ENCODE results near the gene GADD45G.

Gene GADD45G

DNA sequence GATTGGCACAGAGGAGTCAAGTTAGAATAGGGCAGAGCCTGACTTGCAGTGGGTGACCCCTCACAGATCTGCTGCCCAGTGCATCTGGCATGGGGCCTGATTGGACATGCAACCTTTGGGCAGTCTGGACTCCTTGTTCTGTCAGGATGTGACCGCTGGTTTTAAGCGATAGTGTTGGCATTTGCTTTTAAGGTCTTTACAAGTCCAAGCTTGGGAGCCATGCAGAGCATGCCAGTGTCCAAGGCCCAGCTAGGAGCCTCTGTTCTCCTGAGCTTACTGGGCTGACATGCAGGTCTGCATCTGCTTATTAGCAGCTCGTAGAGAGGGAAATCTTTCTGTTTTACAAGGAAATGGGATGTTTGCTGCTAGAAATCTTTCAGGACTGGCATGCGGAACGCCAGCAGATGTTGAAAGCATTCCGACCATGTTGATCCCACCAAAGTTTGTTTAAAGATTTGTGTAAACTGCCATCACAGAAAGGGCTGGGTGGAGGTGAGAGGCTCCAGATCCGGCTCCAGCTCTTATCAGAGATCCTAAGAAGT, 27.5 kb downstream of the GADD45G start:
- no peak for DNase-seq

DNA sequence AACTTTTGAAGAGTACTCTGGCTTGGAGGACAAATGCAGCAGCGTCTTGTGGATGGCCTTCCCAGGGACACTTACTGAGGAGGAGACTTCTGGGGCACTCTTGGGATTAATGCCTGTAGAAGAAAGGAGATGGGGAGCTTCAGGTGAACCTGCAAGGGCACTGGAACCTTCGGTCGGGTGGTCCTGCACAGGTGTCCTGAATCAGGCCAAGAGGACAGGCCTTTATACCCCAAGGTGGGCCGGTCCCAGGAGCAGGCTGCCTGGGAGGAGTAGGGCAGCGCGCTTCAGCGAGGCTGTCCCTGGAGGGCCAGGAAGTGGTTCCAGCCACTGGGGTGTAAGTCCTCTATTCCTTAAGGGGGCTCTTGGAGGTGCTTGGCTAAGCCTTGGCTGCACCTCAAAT, 27.9 kb downstream of the GADD45G start:
- DNase-seq = no peak

DNA sequence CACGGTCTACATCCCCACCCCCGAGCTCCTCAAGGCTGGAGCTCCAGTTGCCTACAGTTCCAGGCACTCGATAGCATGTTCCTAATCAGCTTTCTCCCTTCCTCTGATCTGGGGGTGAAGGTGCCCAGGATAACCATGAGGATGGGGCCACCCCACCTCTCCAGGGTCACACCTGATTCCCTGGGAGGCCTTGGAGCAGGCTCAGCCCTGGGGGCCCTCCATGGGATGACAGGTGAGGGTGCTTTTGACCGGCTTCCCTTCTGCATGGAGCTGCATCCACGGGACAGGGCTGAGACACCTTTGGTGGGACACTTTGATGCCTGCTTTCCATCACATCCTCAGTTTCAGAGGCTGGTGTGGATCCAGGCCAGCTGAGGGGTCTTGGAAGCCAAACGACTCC, 28.6 kb downstream of the GADD45G start:
- no peak for DNase-seq

DNA sequence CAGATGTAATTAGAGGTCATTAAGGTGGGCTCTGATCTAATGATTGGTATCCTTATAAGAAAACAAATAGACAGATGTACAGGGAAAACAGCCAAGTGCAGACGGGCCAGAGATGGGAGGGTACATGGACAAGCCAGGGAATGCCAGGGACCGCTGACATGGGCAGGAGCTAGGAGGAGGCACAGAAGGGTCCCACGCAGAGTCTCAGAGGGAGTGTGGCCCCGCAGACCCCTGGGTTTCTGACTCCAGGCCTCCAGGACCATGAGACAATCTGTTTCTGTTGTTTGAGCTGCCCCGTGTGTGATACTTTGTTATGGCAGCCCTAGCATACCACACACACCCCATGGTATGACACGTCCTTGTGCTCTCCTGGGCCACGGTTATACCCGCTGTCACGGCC, 29.1 kb downstream of the GADD45G start:
- DNase-seq = no peak

- no peak for DNase-seq
Observed at GRCh38 chr9:89634995-89635742, 30.4 kb downstream of the GADD45G start.

- DNase-seq = peak; percentile 67
Observed at GRCh38 chr9:89635816-89636215, 31.0 kb downstream of the GADD45G start.

GRCh38 chr9:89637787-89638186, 33.0 kb downstream of the GADD45G start:
- no peak for DNase-seq

DNA sequence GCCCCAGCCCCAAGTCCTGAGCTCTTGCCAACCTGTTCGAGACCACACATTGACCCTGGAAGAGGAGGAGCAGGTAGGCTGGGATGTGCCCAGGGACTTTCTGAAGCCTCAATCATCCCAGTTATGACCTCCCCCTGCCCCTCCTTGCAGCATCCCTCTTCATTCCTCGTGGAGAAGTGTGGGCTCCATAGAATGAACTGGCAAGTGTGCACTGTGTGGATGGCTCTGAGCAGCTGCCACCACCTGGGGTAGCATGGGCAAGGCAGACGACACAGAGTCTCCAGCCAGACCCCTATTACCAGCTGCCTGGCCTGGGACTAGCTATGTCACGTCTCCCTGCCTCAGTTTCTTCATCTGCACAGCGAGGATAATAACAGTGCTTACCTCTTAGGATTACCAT, 33.5 kb downstream of the GADD45G start:
- no peak for DNase-seq

DNA sequence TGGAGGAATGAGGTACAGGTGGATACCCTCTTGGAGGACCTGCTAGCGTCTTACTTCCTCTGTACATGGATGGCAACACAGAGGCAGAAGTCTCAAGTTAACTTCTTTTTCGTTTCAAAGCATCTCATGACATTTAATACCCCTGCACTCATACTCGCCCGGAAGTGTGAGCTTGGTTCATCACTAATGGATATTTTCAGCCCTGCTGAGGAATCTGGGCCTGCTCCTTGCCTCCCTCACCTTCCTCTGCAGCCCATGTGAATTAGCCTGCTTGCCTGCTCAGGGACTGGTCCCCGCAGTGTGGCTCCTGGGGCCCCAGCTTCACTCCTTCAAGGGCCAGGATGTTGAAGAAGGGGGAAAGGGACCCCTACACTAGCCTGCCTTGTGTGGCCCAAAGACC, 34.1 kb downstream of the GADD45G start:
- DNase-seq = no peak

DNA sequence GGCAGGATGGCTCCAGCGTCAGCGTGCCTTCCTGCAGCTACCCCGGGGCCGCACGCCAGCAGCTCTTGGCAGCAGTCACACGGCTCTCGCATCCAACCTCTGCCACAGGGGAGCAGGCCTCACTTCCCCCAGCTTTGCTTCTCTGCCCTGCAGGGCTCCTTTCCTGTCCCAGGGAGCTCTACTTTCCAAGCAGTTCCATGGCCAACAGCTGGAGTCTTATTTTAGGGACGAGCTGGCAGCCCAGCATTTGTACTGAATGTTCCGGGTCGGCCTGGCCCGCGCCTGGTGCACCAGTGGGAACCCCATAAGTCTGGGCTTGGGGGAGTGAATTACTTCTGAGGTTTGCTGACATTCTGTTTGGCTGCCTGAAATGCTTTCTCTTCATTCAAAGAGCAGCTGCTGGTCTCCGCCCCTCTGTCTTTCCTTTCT, 34.6 kb downstream of the GADD45G start:
- peak; percentile 36 for DNase-seq

- DNase-seq = no peak
Observed at GRCh38 chr9:89639961-89640360, 35.1 kb downstream of the GADD45G start.

- no peak for DNase-seq
Observed at GRCh38 chr9:89640361-89640760, 35.5 kb downstream of the GADD45G start.

DNA sequence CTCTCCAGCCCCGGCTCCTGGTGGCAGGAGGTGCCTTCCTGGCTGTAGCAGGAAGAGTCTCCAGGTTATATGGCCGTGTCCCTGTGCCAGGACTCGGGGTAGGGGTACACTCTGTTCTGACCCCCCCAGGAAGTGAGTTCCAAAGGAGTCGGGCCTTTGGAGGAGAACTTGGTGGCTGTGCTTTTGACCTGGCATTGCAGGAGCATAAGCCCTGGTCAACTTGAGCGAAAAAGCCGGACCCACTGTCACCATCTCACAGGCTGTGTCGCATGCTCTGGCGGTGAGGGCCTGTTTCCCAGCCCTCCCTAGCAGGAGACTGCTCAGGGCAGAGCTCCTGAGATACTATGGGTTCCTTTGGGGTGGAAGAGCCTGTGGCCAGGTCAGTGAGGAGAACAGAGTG, 36.0 kb downstream of the GADD45G start:
- DNase-seq = no peak

GRCh38 chr9:89641980-89642379, 37.2 kb downstream of the GADD45G start:
- no peak for DNase-seq

DNA sequence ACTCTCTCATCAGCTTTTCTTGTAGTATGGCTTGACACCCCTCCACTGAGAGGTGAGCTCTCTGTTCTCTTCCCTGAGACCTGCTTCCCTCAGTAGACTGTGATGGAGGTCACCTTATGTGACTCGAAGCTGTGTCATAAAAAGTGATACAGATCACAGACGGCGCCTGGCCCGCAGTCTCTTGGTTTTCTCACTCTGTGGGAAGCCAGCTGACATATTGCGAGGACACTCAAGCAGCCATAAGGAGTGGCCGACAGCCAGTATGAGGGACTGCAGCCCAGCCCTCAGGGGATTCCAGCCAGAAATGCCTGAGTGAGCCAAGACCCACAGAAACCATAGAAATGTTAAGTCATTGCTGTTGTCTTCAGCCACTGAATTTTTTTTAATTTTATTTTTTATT, 38.0 kb downstream of the GADD45G start:
- no peak for DNase-seq

DNA sequence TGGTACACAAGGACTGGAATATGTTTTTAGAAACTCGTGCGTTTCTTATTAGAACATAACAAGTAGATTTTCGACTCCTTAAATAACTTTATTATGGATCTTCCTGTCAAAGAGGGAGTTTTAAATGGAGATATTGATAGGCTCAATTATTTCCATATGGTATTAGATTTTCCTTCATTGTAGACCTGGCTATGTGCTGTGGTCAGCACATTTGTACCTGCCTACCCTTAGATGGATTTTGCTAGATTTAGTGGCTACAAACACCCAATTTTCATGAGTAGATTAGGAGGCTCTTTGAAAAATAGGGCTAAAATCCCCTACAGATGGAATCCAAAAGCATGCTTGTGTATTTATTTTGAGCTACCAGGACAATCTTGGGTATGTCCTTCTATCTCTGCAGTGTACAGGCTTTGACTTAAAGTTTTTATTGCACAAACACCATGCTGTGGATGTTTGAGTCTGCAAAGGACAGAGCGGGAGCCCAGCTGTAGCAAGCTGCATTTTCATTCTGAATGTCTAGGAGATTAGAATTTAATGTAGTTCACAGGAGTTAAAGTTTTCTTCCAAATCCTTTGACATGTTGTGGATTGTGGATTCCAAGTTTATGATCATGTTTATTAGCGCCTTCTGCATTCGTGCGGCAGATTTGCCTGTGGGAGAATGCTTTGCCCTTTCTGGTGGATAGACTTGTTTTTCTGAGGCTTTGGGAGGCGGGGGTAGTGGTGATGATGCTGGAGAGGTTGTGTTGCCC, 41.6 kb downstream of the GADD45G start:
- no peak for DNase-seq

- no peak for DNase-seq
Observed at GRCh38 chr9:89647366-89648128, 42.7 kb downstream of the GADD45G start.

- DNase-seq = no peak
Observed at GRCh38 chr9:89648247-89649000, 43.6 kb downstream of the GADD45G start.

DNA sequence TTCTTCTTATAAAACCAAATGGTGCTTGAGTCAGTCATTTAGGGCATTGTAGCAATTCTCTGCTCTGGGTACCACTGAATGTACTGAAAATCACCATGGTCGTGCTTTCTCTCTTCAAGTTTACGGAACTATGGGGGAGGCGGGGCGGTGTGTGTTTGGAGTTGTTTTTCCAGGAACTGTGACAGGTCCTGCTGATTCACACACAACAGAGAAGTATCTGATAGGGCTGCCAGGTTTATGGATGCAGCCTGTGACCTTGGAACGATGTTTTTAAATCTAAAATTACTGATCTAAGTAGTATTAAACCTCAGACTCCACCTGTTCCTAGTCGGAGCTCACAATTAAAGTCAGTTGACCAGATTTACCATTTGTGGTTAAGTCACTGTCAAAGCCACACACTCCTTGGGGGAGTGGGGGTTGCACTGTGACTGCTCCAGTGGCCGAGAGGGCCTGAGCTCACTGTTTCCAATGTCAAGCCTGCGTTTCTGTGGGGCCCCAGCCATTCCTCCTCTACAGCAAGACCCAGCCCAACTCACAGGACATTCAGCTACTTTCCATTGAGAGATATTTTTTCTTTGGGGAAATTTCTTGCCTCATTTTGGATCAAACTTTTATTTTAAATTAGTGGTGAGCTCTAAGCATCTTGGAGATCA, 44.4 kb downstream of the GADD45G start:
- no peak for DNase-seq

DNA sequence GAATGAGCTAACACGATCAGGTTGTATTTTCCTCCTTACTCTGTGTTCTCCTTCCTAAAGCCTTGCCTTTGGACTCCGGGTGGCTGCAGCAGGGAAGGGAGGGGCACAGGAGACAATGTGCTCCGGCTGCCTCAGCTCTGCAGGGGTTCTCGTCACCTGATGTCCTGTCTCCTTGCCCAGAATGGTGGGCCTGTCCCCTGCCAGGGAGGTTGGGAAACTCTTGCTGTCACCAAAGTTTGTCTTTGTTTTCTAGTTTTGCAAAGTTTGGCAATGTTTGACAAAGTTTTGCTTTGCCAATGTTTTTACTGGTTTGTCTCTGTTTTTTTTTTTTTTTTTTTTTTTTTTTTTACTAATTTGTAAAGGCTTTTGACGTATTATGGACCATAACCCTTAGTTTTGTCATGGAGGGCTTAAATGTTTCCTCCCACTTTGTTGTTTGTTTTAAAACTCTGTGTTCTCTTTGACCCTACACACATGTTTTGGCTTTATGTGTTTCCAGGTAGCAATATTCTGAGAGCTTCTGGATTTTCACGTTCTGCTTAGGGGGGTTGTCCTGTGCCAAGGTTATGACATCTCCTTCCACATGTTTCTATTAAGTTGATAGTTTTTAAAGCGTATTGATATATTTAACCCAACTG, 49.3 kb downstream of the GADD45G start:
- no peak for DNase-seq

All from NCI-H1694 treated with DMSO at 0.1 percent for 48 hours (cell line).